Left hindlimb (tissue), 1 donor: ENCODE measurements around the gene SKA2.
"Not testable (repeated sequence)": the region's sequence is repeated elsewhere in the genome, so short reads cannot be mapped to it uniquely, and the experiment has no call there.

ENCODE experiments used
- DNase-seq: peaks from one replicate; pipeline ENCODE4 v3.0.0-alpha.2; 2018

The SKA2 gene

GRCh38 chr17:59151006-59151405 is 4.0 kb downstream of the SKA2 start:
- DNase-seq: no peak

- DNase-seq: no peak
These were observed 5.0 kb downstream of the SKA2 start for GRCh38 chr17:59149841-59150511.

GRCh38 chr17:59149051-59149450 is 5.9 kb downstream of the SKA2 start:
- no peak for DNase-seq

GRCh38 chr17:59145571-59146096 is 9.4 kb downstream of the SKA2 start:
- no peak for DNase-seq

- DNase-seq: no peak
These were observed 13.1 kb downstream of the SKA2 start for GRCh38 chr17:59141860-59142259.

- DNase-seq: no peak
These were observed 15.0 kb downstream of the SKA2 start for GRCh38 chr17:59139939-59140338.

- not testable (repeated sequence) for DNase-seq
These were observed 16.6 kb downstream of the SKA2 start for GRCh38 chr17:59138339-59138738.

GRCh38 chr17:59131131-59131530 is 23.9 kb downstream of the SKA2 start:
- DNase-seq: no peak

GRCh38 chr17:59129814-59130213 is 25.2 kb downstream of the SKA2 start:
- no peak for DNase-seq

- DNase-seq: no peak
These were observed 28.1 kb downstream of the SKA2 start for GRCh38 chr17:59126809-59127417.

GRCh38 chr17:59124665-59125064 is 30.3 kb downstream of the SKA2 start:
- DNase-seq: no peak

- no peak for DNase-seq
These were observed 33.0 kb downstream of the SKA2 start for GRCh38 chr17:59121901-59122480.

GRCh38 chr17:59115474-59115873 is 39.5 kb downstream of the SKA2 start:
- no peak for DNase-seq

- DNase-seq: no peak
These were observed 43.4 kb downstream of the SKA2 start for GRCh38 chr17:59111539-59111938.

GRCh38 chr17:59110973-59111372 is 44.0 kb downstream of the SKA2 start:
- no peak for DNase-seq

- no peak for DNase-seq
These were observed 46.4 kb downstream of the SKA2 start for GRCh38 chr17:59108400-59109102.

- DNase-seq: no peak
These were observed 47.7 kb downstream of the SKA2 start for GRCh38 chr17:59107306-59107670.

GRCh38 chr17:59106463-59107305 is 48.3 kb downstream of the SKA2 start, which contains the start of gene TRIM37:
Gene TRIM37, minus strand, starts transcription at chr17:59106880. Its CDS starts 419 bp downstream, at chr17:59106461.
- DNase-seq: peak; percentile 99

- peak; percentile 75 for DNase-seq
These were observed 49.0 kb downstream of the SKA2 start for GRCh38 chr17:59105852-59106462.

- DNase-seq: no peak
These were observed 53.8 kb downstream of the SKA2 start for GRCh38 chr17:59101178-59101577.

- no peak for DNase-seq
These were observed 57.1 kb downstream of the SKA2 start for GRCh38 chr17:59097876-59098275.
